Left renal cortex interstitium (tissue), 4 donors: ENCODE results near the gene PIAS3. TPM values are rescaled to one million over a fixed set of nuclear protein-coding genes. Genes with fewer than 3 reads are reported as not detected.
"Not testable (repeated sequence)": the region's sequence is repeated elsewhere in the genome, so short reads cannot be mapped to it uniquely, and the experiment has no call there.

ENCODE experiments used
- DNase-seq, 4 donors: peaks; one replicate each; pipeline ENCODE4 v3.0.0-alpha.2; 2013; ENCODE audit warnings: low read depth in 4 of 4, low spot score in 2 of 4, missing footprints in 1 of 4
- polyA plus RNA-seq, 4 donors: library from polyadenylated mRNA; unstranded; fragments of 120-200 nt; gene quantifications; one replicate each; pipeline ENCODE4 v1.2.1, GENCODE V29; 2013; ENCODE audit not compliant: insufficient read length in 4 of 4

The PIAS3 gene
- polyA plus RNA-seq, 4 donors: 40.2 to 68.7 (median 53.5) TPM

DNA sequence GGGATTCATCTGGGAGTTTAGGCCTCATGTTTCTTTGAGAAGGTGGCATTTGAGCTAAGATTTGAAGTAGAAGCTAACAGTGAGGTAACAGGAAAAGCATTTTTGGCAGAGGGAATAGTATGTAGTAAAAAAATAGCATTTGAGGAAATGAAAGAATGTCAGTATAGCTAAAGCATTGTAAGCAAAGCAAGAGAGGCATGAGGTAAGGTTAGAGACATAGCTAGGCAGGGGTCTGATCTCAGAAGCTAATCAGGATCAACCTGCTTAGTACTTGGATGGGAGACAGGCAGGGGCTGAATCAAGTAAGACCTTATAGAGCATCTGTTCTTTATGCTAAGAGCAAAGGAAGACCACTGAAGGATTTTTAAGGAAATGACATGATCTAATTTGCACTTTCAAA, 30.9 kb downstream of the PIAS3 start:
- DNase-seq: no peak

DNA sequence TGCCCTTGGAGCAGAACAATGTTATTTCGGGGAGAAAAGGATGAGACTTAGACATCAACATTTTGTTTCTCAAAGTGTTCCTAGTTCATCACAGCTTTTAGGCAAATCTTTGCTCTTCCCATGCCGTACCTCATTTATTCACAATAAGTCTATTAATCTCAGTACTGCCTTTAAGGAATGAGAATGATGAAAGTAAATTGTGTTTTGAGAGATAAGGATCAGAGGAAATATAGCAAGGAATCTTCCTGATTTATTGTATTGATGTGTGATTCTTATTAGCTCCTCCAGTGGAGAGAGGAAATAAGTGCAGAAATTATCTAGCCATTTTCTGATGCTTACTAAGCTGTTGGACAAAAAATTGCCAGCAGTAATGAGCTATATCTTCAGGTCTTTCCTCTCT, 32.9 kb downstream of the PIAS3 start:
- no peak for DNase-seq

DNA sequence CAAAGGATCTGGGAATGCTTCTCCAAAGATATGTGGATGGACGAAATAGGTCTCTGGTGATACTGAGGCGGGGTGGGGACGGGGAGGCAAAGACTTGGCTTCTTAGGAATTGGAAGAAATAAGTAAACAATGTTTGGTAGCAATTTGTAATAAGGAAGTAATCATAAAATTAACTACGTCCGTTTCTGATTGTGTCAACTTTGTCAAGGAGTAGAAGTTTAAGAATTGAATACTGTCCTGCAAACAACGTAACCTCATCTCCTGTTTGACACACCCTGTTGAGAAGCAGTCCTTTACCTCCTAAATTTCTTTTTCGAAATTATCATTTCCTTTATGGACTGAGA, 34.4 kb downstream of the PIAS3 start:
- no peak for DNase-seq

DNA sequence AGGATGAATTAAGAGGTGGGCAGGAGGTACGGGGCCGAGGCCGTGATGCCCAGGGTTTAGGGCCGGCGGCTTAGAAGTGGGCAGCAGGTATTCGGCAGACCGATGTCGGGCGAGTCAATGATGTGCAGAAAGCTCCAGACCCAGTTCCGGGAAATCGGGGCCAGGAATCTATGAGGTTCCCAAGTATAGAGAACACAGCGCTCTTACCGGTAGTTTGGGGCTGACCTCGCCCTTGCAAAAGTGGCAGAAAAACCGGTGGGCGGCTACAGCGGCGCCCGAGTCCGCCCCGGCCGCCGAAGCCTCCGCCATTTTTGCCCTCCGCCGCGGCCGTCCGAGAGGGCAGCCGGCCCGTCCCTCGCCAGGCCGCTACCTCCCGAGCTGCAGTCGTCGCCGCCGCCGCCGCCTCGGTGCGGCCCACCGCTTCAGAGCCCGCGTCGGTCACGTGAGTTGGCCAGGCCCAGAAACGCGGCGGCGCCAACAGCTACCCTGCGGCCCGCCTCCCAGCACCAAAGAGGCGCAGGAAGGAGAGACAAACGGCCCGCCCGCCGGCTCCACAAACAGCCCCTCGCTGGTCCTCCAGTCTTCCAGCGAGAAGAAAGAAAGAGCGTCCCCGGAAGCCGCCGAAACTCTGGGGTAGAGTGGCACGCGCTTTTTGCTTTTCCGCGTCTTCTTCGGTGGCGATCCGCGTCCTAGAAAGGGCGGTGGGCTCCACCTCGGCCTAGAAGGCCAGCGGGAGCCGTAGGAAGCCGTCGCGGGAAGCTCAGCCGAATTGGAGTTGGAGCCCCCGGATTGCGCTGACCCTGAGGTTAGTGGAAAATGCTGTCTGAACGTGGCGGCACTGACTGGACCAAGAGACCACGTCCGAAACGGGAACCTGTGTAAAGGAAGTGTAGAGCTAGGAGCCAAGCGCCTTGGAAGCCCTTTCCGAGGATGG, 35.0 kb downstream of the PIAS3 start, which contains the start of the genes POLR3C and RNF115:
POLR3C (plus strand) TSS at position 636 of the 934 bp plus-strand sequence. CDS start 1,577 bp downstream, outside the sequence.
RNF115 (minus strand) TSS at position 531 of the 934 bp plus-strand sequence; CDS start at position 309, 222 bp downstream.
- DNase-seq: peak; percentile 63 to 83 (median 71)

DNA sequence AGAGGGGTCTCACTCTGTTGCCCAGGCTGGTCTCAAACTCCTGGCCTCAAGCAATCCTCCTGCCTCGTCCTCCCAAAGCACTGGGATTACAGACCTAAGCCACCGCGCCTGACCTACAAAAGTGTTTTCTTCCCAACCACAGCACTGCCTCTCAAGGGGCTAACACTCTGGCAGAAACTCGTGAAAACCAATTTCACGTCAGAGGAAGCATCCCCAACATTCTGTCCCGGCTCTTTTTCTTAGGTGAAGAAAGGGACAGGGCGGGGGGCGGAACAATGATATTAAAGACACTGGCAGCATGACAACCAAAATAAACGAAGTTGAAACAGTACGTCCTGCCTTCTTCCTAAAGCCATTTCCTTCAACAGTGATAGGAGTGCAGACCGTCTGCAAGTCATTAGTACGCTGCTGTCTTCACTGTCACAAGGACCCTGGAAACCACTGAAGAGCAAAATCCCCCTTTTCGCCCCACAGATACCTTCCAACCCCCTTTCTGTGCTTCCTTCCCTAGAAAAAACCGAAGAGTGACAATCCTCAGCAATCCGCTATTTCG, 36.0 kb downstream of the PIAS3 start:
- not testable (repeated sequence) for DNase-seq

DNA sequence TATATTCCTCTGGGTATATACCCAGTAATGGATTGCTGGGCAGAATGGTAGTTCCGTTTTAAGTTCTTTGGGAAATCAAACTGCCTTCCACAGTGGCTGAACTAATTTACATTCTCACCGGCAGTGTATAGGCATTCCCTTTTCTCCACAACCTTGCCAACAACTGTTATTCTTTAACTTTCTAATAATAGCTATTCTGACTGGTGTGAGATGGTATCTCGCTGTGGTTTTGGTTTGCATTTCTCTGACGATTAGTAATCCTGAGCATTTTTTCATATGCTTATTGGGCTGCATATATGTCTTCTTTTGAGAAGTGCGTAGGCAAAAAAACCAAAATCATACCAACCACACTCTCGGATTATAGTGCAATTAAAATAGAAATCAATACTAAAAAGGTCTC, 40.8 kb downstream of the PIAS3 start:
- not testable (repeated sequence) for DNase-seq

DNA sequence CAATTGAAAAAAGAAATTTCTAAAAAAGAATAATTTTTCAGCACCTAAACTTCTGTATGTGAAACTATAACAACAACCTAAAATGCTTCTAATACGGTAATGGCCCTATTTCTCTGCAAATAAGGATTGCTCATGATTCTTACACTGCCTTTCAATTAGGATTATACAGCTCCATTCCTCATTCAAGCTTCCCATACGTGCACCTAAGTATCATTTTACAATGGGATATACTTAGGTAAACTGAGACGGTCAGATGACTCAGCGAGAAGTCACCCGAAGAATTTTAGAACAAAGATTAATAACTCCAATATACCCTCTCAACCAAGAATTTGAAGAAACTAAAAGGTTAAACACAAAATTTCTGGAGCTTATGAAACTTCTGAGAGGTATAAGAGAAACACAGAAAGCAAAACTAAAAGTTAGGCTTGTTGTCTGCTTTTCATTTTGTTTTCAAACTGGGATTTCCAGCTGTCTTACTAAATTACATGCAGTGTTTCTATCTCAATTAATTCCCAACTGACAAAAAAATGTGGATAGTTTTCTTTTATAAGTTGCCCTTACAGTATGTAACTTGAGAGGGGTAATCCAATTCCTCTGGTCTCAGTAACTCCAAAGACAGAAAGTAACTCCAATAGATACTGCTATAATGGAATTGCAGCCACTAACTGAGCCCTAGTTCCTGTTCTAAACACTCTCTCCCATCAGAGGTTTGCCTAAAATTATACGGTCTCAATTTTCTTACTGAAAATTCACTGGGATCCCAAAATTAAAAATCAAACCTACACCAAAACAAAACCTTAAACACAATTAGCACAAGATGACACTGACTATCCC, 45.7 kb downstream of the PIAS3 start:
- DNase-seq: not testable (repeated sequence)

DNA sequence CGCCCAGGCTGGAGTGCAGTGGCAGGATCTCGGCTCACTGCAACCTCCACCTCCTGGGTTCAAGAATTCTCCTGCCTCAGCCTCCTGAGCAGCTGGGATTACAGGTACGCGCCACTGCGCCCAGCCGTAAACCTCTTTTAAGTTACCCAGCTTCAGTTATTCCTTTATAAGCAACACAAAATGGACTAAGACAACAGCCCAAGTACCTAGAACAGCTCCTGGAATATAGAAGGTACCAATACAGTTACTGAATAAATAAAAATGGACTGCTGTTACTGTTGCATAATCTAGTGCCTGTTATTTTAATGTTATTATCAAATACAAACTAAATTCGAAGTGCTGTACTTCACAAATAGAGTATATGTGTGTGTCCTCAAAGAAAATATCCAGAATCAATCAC, 52.0 kb downstream of the PIAS3 start:
- DNase-seq: no peak

DNA sequence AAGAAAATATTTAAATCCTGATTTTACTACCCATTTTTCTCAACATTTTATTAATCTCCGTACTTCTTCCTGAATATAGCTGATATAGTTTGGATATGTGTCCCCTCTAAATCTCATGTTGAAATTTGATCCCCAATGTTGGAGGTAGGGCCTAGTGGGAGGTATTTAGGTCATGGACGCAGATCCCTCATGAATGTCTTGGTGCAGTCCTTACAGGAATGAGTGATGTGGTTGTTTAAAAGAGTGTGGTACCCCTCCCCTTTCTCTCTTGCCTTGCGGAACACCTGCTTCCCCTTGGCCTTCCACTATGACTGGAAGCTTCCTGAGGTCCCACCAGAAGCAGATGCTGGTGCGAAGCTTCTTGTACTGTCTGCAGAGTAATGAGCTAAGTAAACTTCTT, 52.5 kb downstream of the PIAS3 start:
- no peak for DNase-seq

DNA sequence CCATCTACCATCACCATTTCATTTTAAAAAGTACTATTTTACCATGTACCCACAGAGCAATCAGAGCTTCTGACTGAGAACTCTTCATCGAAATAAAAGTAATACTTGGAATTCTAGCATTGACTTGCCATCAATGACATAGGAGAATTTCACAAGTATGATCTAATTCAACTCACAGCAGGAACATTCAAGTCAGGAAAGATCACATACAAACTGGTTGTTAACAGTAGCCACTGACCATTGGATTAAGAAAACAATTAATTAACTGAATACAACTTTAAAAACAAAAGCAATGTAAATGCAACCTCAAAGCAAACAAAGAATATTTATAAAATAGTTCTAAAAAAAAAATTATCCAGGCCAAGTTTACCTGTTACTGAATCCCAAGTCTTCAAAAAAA, 53.8 kb downstream of the PIAS3 start:
- DNase-seq: no peak

DNA sequence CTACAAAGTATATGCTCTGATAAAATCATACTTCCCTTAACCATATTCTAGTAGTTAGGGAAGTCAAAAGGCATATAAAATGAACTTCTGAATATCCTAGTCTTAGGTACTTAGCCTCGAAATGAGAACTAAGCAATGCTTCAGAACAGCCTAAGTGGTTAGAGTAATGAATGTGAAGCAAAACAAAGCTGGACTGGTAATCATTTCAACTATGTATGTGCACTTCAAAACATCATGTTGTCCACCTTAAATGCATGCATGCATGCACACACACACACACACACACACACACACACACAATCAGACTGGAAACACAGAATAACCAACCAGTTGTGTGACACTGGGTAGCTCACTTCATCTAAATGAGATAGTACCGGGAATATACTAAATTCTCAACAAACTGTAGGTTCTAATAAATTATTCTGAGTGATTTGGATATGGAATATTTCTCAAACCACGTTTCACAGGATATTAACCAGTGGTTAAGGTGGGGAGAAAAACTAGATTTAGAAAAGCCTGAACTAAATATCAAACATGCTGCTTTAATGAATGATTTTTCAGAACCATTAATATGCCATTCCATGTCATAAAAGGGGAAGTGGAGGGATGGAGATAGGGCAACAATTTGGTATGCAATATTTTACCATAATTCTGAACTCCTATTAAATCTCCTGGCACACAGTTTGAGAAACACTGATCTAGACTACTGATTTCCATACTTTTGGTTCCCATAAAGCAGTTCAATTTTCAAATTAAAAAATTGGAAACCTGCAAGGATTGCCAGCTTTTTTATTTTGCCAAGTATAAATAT, 54.4 kb downstream of the PIAS3 start:
- no peak for DNase-seq

DNA sequence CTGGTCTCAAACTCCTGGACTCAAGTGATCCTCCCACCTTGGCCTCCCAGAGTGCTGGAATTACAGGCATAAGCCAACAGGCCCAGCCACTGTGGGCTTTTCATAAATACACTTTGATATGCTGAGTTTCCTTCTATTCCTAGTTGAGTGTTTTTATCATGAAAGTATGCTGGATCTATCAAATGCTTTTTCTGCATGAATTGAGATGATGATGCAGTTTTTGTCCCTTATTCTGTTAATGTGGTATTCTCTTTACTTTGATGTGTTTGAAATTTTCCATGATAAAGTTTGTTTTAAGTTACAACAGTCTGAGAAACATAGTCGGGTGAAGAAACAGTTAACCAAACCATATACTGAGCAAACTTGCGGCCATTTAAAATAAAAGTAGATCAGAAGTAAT, 59.1 kb downstream of the PIAS3 start:
- no peak for DNase-seq

Other genes starting within 250 kb of the PIAS3 start
- gene PDZK1, start 151.7 kb downstream of the PIAS3 start, polyA plus RNA-seq: 100 to 1,000 TPM; 123 to 219 (median 180) TPM
- 1 to 10 TPM in 2 of 4 donors, under 1 TPM in 2; 0.60 to 2.9 (median 1.5) TPM for gene CD160, start 139.6 kb downstream of the PIAS3 start, polyA plus RNA-seq
- 10 to 100 TPM; 12.4 to 23.6 (median 17.0) TPM for gene RNF115, start 35.0 kb downstream of the PIAS3 start, polyA plus RNA-seq
- 10 to 100 TPM; 34.9 to 37.3 (median 35.2) TPM for gene POLR3C, start 34.9 kb downstream of the PIAS3 start, polyA plus RNA-seq
- gene NUDT17, start 13.5 kb downstream of the PIAS3 start, polyA plus RNA-seq: 1 to 10 TPM; 6.4 to 9.1 (median 7.3) TPM
- gene ANKRD35, start 26.8 kb upstream of the PIAS3 start, polyA plus RNA-seq: 1 to 10 TPM; 2.1 to 3.4 (median 2.4) TPM
- 1 to 10 TPM in 2 of 4 donors, under 1 TPM in 2; 0.51 to 1.9 (median 1.3) TPM for gene ITGA10, start 51.0 kb upstream of the PIAS3 start, polyA plus RNA-seq
- 10 to 100 TPM; 49.6 to 65.3 (median 57.8) TPM for gene PEX11B, start 59.6 kb upstream of the PIAS3 start, polyA plus RNA-seq
- gene RBM8A, start 68.4 kb upstream of the PIAS3 start, polyA plus RNA-seq: 100 to 1,000 TPM; 183 to 214 (median 202) TPM
- 10 to 100 TPM; 23.9 to 28.0 (median 25.3) TPM for gene LIX1L, start 98.9 kb upstream of the PIAS3 start, polyA plus RNA-seq
- under 1 TPM; 0.65 to 0.88 (median 0.72) TPM for gene ANKRD34A, start 105.5 kb upstream of the PIAS3 start, polyA plus RNA-seq
- gene POLR3GL, start 105.6 kb upstream of the PIAS3 start, polyA plus RNA-seq: 10 to 100 TPM; 32.0 to 42.2 (median 33.9) TPM
- gene TXNIP, start 137.5 kb upstream of the PIAS3 start, polyA plus RNA-seq: 100 to 1,000 TPM; 387 to 577 (median 451) TPM
- under 1 TPM in 2 of 4 donors, not detected in 2; 0.19 to 0.88 TPM for gene HJV, start 162.7 kb upstream of the PIAS3 start, polyA plus RNA-seq